Smooth muscle cell (in vitro differentiated cells): ENCODE results near the gene MBD5. TPM values are rescaled to one million over a fixed set of nuclear protein-coding genes. Genes with fewer than 3 reads are reported as not detected.

Experiments used
- polyA plus RNA-seq: library from polyadenylated mRNA; unstranded; fragments of >200 nt; fragmentation: Nextera tagmentation; extraction: Ambion mirVana; gene quantifications from 2 replicates; pipeline ENCODE4 v1.2.1, GENCODE V29; 2016
- small RNA-seq: library from RNA; depleted of rRNA; stranded (forward); fragments of <200 nt; gene quantifications from one replicate; pipeline ENCODE3, GENCODE V24; 2014
- total RNA-seq: library from RNA; depleted of rRNA; stranded (reverse); fragments of >200 nt; gene quantifications from 2 replicates; pipeline ENCODE4 v1.2.3, GENCODE V29; 2014

MBD5 gene
- total and polyA plus RNA-seq, 2 experiments from 2014 or later = 25.7 to 31.2 TPM

Small RNAs within 50 kb of the gene (small RNA-seq; reads per million reads assigned to genes)
- not detected for gene RF00554

Other genes with a start within 250 kb of the MBD5 start
- 39.7 and 40.0 TPM in 2 replicates for gene ACVR2A, start 176.1 kb upstream of the MBD5 start, total RNA-seq
- gene ACVR2A, start 176.1 kb upstream of the MBD5 start, polyA plus RNA-seq = 12.4 and 15.2 TPM in 2 replicates
- 75.3 and 84.8 TPM in 2 replicates for gene ORC4, start 354 bp upstream of the MBD5 start, total RNA-seq
- 22.9 and 23.7 TPM in 2 replicates for gene ORC4, start 354 bp upstream of the MBD5 start, polyA plus RNA-seq